Prostate gland (tissue), 2 donors: Measurements from ENCODE around the gene ZFHX3. TPM values are rescaled to one million over a fixed set of nuclear protein-coding genes. Genes with fewer than 3 reads are reported as not detected.

Experiments
- DNase-seq: peaks from one replicate; pipeline ENCODE4 v3.0.0-alpha.2; 2019; ENCODE audit warnings: low spot score
- H3K27ac ChIP-seq, 2 donors: fragments of 200-600 bp; sonication (generic); 2 replicates each; pipeline ENCODE4 v1.5.1; 2017 to 2019
- H3K27me3 ChIP-seq: fragments of 200-600 bp; sonication (generic); replicated peaks from 2 replicates; pipeline ENCODE4 v1.5.1; 2019; ENCODE audit not compliant: insufficient read depth
- H3K36me3 ChIP-seq, 2 donors: fragments of 200-600 bp; sonication (generic); 1 replicate in 1 of 2; 2 replicates in 1 of 2; pipeline versions ENCODE4 v1.5.1 to v1.8.1; 2017 to 2019
- H3K4me1 ChIP-seq: fragments of 200-600 bp; sonication (generic); replicated peaks from 2 replicates; pipeline ENCODE4 v1.5.1; 2019
- H3K4me3 ChIP-seq, 2 donors: fragments of 200-600 bp; sonication (generic); 2 replicates each; pipeline ENCODE4 v1.5.1; 2017 to 2019
- H3K9me3 ChIP-seq: fragments of 200-600 bp; sonication (generic); 2 replicates; pipeline ENCODE4 v1.5.1; 2017
- CTCF ChIP-seq, 4 experiments: fragments of 200-600 bp in 2 of 4; fragments of 450-650 bp in 2 of 4; sonication (generic) in 2 of 4; IDR thresholded peaks; 1 replicate in 3 of 4; 2 replicates in 1 of 4; pipeline ENCODE4 v1.5.1; 2016 to 2019; ENCODE audit warnings: antibody characterized with exemption in 4 of 4, mild to moderate bottlenecking in 2 of 4, moderate library complexity in 2 of 4
- POLR2A ChIP-seq: fragments of 450-650 bp; IDR thresholded peaks from one replicate; pipeline ENCODE4 v1.6.1; 2016; ENCODE audit warnings: antibody characterized with exemption, mild to moderate bottlenecking
- POLR2AphosphoS5 ChIP-seq: sonication (generic); formaldehyde crosslinking; IDR thresholded peaks from one replicate; pipeline ENCODE4 v1.6.1; 2017; ENCODE audit warnings: antibody characterized with exemption
- WGBS: methylation state at CpG from one replicate; pipeline ENCODE4 v1.1.5; 2018; 5-methylcytosine and 5-hydroxymethylcytosine counted together
- intact Hi-C: fragments of 100-400 bp; cut with DNase I; formaldehyde crosslinking; loops from one replicate; pipeline ENCODE4 v1.14.2; 2022
- total RNA-seq, 2 donors: library from RNA; depleted of rRNA; stranded (reverse); fragments of >200 nt; gene quantifications; one replicate each; pipeline ENCODE4 v1.1.0, GENCODE V29; 2016

ZFHX3 gene
- total RNA-seq, 2 donors from 2014 or later, result 51.1 to 53.9 TPM

DNA sequence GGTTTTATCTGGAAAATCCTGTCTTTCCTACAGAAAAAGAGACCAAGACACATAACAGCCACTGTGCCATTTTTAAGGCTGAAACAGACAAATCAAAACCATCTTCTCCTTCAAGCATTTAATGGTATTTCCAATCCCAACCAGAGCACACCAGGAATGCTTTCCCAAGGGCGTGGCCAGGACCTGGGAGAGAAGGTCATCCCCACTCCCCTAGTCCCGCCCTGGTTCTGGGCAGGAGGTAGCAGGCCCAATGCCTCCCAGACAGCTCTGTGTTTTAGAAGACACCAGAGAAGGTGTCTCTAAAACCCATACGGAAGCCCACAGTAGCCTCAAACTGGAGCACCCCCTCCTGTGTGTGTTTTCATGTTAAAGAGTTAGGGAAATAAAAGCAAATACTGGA is 214.4 kb downstream of the ZFHX3 start:
- intact Hi-C loops, result loop anchor here (5.0 to 10.0 kb wide), 3 partner anchors 214 to 364 kb away; partner anchors contain the start of gene ZFHX3

GRCh38 chr16:72832621-72833248 is 215.2 kb downstream of the ZFHX3 start:
- intact Hi-C loops, result loop anchor here (5.0 to 10.0 kb wide), 3 partner anchors 215 to 365 kb away; partner anchors contain the start of gene ZFHX3
- TF ChIP-seq CTCF (IDR thresholded peaks at IDR 0.05) (peak; percentile 95 to 97 (median 96)), POLR2AphosphoS5 (peak; percentile 77), POLR2A (no peak)
- WGBS, result 40% methylated on average over 13 of the region's 13 CpGs
- DNase-seq, result peak; percentile 79
- H3K36me3 ChIP-seq, result no peaks in the 10 kb centered on the region
- no peaks in the 10 kb centered on the region for H3K27me3 ChIP-seq
- no peak overlapping the region for H3K4me3 ChIP-seq
- no peaks in the 10 kb centered on the region for H3K9me3 ChIP-seq
- peaks cover 6% of the 10 kb centered on the region for H3K4me1 ChIP-seq
- H3K27ac ChIP-seq, result peak overlapping the region; percentile 21 to 34

More for the DNA sequence above, 214.4 kb downstream of the ZFHX3 start:
- no peak overlapping the region for H3K4me3 ChIP-seq
- H3K36me3 ChIP-seq, result no peaks in the 10 kb centered on the region
- H3K27me3 ChIP-seq, result no peaks in the 10 kb centered on the region
- H3K4me1 ChIP-seq, result peaks cover 6% of the 10 kb centered on the region
- WGBS, result 100% methylated on average over 3 of the region's 3 CpGs
- H3K27ac ChIP-seq, result peak overlapping the region; percentile 21 to 34
- DNase-seq, result no peak
- TF ChIP-seq POLR2AphosphoS5 (no peak), POLR2A (no peak), CTCF (IDR thresholded peaks at IDR 0.05) (no peak)
- H3K9me3 ChIP-seq, result no peaks in the 10 kb centered on the region

DNA sequence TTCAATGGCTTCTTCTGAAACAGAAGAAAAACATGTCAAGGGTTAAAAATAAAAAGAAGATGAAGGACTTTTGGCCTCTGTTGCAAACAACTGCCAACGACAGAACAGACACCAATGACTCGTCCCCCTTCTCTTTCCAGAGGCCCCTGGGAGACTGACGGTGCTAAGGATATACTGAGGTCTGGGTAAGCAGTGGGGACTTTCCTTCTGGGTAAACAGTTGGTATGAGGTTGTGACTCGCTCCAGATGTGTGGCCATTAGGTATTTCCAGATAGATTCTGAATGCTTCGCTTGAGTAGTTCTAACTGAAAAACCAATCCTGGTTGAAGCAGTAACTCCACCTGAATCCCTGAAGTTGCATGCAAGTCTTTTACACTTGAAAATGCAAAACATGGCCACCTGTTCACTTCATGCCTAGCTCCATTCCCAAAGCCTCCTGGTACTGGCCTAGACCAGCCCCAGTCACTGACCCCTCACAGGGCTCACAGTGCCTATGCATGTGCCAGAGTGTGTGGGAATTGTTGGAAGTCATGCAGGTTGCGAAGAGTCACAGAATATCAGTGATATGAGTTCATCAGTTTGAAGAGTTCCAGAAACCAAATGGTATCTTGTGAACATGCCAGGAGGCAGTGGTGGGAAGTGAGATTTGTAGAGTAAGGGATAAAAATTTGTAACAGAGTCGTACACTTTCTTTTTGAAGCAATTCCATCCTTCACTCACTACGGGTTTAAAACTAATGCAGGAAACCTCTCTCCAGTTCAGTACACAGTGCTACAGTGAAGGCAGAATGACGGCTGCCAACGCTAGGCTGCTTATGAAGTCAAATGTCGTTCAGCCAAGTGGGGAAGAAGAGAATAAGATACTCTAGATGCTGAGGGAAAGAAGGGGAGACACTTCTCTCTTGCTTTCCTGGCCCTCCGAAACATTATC is 217.8 kb downstream of the ZFHX3 start:
- intact Hi-C loops, result loop anchor here (5.0 to 10.0 kb wide), 3 partner anchors 217 to 367 kb away; partner anchors contain the start of gene ZFHX3
- no peaks in the 10 kb centered on the region for H3K36me3 ChIP-seq

GRCh38 chr16:72827866-72828265 is 220.1 kb downstream of the ZFHX3 start:
- WGBS, result 44% methylated on average over 7 of the region's 7 CpGs
- H3K9me3 ChIP-seq, result no peaks in the 10 kb centered on the region
- TF ChIP-seq CTCF (IDR thresholded peaks at IDR 0.05), result no peak
- TF ChIP-seq POLR2A, result no peak
- no peak for TF ChIP-seq POLR2AphosphoS5
- no peaks in the 10 kb centered on the region for H3K27me3 ChIP-seq
- no peaks in the 10 kb centered on the region for H3K4me1 ChIP-seq
- DNase-seq, result no peak
- H3K4me3 ChIP-seq, result no peak overlapping the region
- H3K27ac ChIP-seq, result peak overlapping the region in 1 of 2 donors; percentile 7
- intact Hi-C loops, result no loop called here
- no peaks in the 10 kb centered on the region for H3K36me3 ChIP-seq

More for the DNA sequence above, 217.8 kb downstream of the ZFHX3 start:
- Histone ChIP-seq H3K27me3 (no peaks in the 10 kb centered on the region), H3K27ac (no peak overlapping the region), H3K4me3 (no peak overlapping the region), H3K4me1 (no peaks in the 10 kb centered on the region), H3K9me3 (no peaks in the 10 kb centered on the region)
- 79% methylated on average over 12 of the region's 12 CpGs for WGBS
- TF ChIP-seq POLR2AphosphoS5 (no peak), POLR2A (no peak), CTCF (IDR thresholded peaks at IDR 0.05) (no peak)
- DNase-seq, result no peak
